Measurements from ENCODE around the gene EYA2.

Gene EYA2

GRCh38 chr20:47137231-47137870 is 242.7 kb downstream of the EYA2 start:
- no peak overlapping the region for H2AFZ ChIP-seq (ENCODE audit: low read length)
- TF ChIP-seq CTCF (conservative IDR thresholded peaks at IDR 0.05; ENCODE audit: low read length): no peak
- TF ChIP-seq EZH2phosphoT487 (IDR thresholded peaks at IDR 0.05; ENCODE audit: borderline replicate concordance): no peak
- H3K27me3 ChIP-seq (ENCODE audit: insufficient read depth, low read length, poor library complexity, severe bottlenecking): no peaks in the 10 kb centered on the region
- H3K9me2 ChIP-seq (replicated peaks; ENCODE audit: low read depth, low read length): no peaks in the 10 kb centered on the region
- no peaks in the 10 kb centered on the region for H3F3A ChIP-seq (ENCODE audit: low read depth)
- no peaks in the 10 kb centered on the region for H3K79me2 ChIP-seq (ENCODE audit: insufficient read depth, low read length)
- H3K4me2 ChIP-seq (ENCODE audit: low read depth, low read length, poor library complexity, severe bottlenecking): no peak overlapping the region
- no peaks in the 10 kb centered on the region for H3K36me3 ChIP-seq (ENCODE audit: insufficient read depth, low read length)
- no peak overlapping the region for H3K9ac ChIP-seq (ENCODE audit: low read depth, low read length, poor library complexity, severe bottlenecking)
- no peaks in the 10 kb centered on the region for H4K20me1 ChIP-seq (ENCODE audit: insufficient read depth, low read length, poor library complexity, severe bottlenecking)
- H3K9me3 ChIP-seq (ENCODE audit: insufficient read depth, low read depth, low read length): no peaks in the 10 kb centered on the region
- H3K4me3 ChIP-seq (ENCODE audit: low read length, poor library complexity, severe bottlenecking): no peak overlapping the region
- H3K4me1 ChIP-seq (ENCODE audit: insufficient read depth, low read length, poor library complexity, severe bottlenecking): no peaks in the 10 kb centered on the region

GRCh38 chr20:47139934-47140535 is 245.4 kb downstream of the EYA2 start:
- Histone ChIP-seq H4K20me1 (ENCODE audit: insufficient read depth, low read length, poor library complexity, severe bottlenecking) (no peaks in the 10 kb centered on the region), H3K36me3 (ENCODE audit: insufficient read depth, low read length) (no peaks in the 10 kb centered on the region), H3K4me2 (ENCODE audit: low read depth, low read length, poor library complexity, severe bottlenecking) (no peak overlapping the region), H3K4me3 (ENCODE audit: low read length, poor library complexity, severe bottlenecking) (no peak overlapping the region), H3K27me3 (ENCODE audit: insufficient read depth, low read length, poor library complexity, severe bottlenecking) (no peaks in the 10 kb centered on the region), H3K9me2 (replicated peaks; ENCODE audit: low read depth, low read length) (no peaks in the 10 kb centered on the region), H3F3A (ENCODE audit: low read depth) (no peaks in the 10 kb centered on the region), H3K4me1 (ENCODE audit: insufficient read depth, low read length, poor library complexity, severe bottlenecking) (no peaks in the 10 kb centered on the region), H3K9ac (ENCODE audit: low read depth, low read length, poor library complexity, severe bottlenecking) (no peak overlapping the region), H2AFZ (ENCODE audit: low read length) (no peak overlapping the region), H3K9me3 (ENCODE audit: insufficient read depth, low read depth, low read length) (no peaks in the 10 kb centered on the region), H3K79me2 (ENCODE audit: insufficient read depth, low read length) (no peaks in the 10 kb centered on the region)
- no peak for TF ChIP-seq EZH2phosphoT487 (IDR thresholded peaks at IDR 0.05; ENCODE audit: borderline replicate concordance)
- TF ChIP-seq CTCF (conservative IDR thresholded peaks at IDR 0.05; ENCODE audit: low read length): no peak

- no peaks in the 10 kb centered on the region for H3F3A ChIP-seq (ENCODE audit: low read depth)
- H4K20me1 ChIP-seq (ENCODE audit: insufficient read depth, low read length, poor library complexity, severe bottlenecking): no peaks in the 10 kb centered on the region
- H3K9ac ChIP-seq (ENCODE audit: low read depth, low read length, poor library complexity, severe bottlenecking): no peak overlapping the region
- H3K4me2 ChIP-seq (ENCODE audit: low read depth, low read length, poor library complexity, severe bottlenecking): no peak overlapping the region
- no peak overlapping the region for H3K4me3 ChIP-seq (ENCODE audit: low read length, poor library complexity, severe bottlenecking)
- H3K9me2 ChIP-seq (replicated peaks; ENCODE audit: low read depth, low read length): no peaks in the 10 kb centered on the region
- H3K36me3 ChIP-seq (ENCODE audit: insufficient read depth, low read length): no peaks in the 10 kb centered on the region
- TF ChIP-seq EZH2phosphoT487 (IDR thresholded peaks at IDR 0.05; ENCODE audit: borderline replicate concordance): no peak
- TF ChIP-seq CTCF (conservative IDR thresholded peaks at IDR 0.05; ENCODE audit: low read length): no peak
- H2AFZ ChIP-seq (ENCODE audit: low read length): no peak overlapping the region
- no peaks in the 10 kb centered on the region for H3K79me2 ChIP-seq (ENCODE audit: insufficient read depth, low read length)
- no peaks in the 10 kb centered on the region for H3K9me3 ChIP-seq (ENCODE audit: insufficient read depth, low read depth, low read length)
- no peaks in the 10 kb centered on the region for H3K27me3 ChIP-seq (ENCODE audit: insufficient read depth, low read length, poor library complexity, severe bottlenecking)
- H3K4me1 ChIP-seq (ENCODE audit: insufficient read depth, low read length, poor library complexity, severe bottlenecking): no peaks in the 10 kb centered on the region
Measured at GRCh38 chr20:47141350-47141921, 246.8 kb downstream of the EYA2 start.

Data from Loucy (cell line).